Coronary artery (tissue), 2 donors: ENCODE measurements around the gene PIAS4.

Experiments used
- DNase-seq: peaks from one replicate; pipeline ENCODE4 v3.0.0-alpha.2; 2017; ENCODE audit warnings: low spot score
- H3K27ac ChIP-seq, 2 donors: fragments of 200-600 bp; sonication (generic); one replicate each; pipeline ENCODE4 v1.5.1; 2016 to 2019
- H3K4me3 ChIP-seq: fragments of 200-600 bp; sonication (generic); 2 replicates; pipeline ENCODE4 v1.5.1; 2016; ENCODE audit warnings: mild to moderate bottlenecking, moderate library complexity
- CTCF ChIP-seq: fragments of 200-600 bp; sonication (generic); IDR thresholded peaks from one replicate; pipeline ENCODE4 v1.5.1; 2019; ENCODE audit warnings: antibody characterized with exemption

Gene PIAS4

DNA sequence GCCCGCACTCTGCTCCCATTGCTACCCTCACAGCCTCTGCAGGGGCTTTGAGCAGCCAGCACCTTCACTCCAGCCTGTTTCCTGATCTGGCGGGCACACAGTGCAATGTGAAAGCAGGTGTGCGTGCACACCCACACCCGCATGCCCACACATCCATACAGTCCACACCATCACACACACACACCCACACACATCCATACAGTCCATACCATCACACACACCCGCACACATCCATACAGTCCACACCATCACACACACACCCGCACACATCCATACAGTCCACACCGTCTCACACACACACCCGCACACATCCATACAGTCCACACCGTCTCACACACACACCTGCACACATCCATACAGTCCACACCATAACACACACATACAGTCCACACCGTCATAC is 28.0 kb downstream of the PIAS4 start:
- H3K4me3 ChIP-seq: no peak overlapping the region
- no peak overlapping the region for H3K27ac ChIP-seq
- no peak for DNase-seq
- TF ChIP-seq CTCF: no peak

GRCh38 chr19:4036576-4037300 is 29.2 kb downstream of the PIAS4 start:
- no peak for TF ChIP-seq CTCF
- no peak for DNase-seq
- H3K27ac ChIP-seq: no peak overlapping the region
- no peak overlapping the region for H3K4me3 ChIP-seq

- TF ChIP-seq CTCF: no peak
- no peak for DNase-seq
- Histone ChIP-seq H3K27ac (no peak overlapping the region), H3K4me3 (no peak overlapping the region)
These were observed 29.9 kb downstream of the PIAS4 start for GRCh38 chr19:4037301-4037949.

DNA sequence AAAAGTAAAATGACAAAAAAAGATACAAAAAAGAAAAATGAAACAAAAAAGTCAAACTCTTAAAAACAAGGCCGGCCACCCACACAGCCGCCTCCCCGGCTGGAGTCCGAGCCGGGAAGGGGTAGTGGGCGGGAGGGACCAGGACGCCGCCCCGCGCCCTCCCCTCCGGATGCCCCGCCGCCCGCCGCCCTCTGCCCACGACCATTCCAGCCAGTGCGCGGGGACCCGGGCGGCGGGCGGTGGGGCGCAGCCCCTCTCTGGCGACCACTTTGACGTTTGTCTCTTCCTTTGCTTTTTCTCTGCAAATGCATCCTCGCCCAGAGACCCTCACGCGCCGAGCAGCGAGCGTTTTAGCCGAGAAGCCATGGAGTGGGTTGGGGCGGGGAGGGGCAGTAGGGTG is 30.5 kb downstream of the PIAS4 start:
- no peak for DNase-seq
- H3K27ac ChIP-seq: no peak overlapping the region
- H3K4me3 ChIP-seq: no peak overlapping the region
- TF ChIP-seq CTCF: no peak

GRCh38 chr19:4038661-4039423 is 31.3 kb downstream of the PIAS4 start:
- Histone ChIP-seq H3K4me3 (no peak overlapping the region), H3K27ac (no peak overlapping the region)
- TF ChIP-seq CTCF: no peak
- no peak for DNase-seq

GRCh38 chr19:4042064-4042730 is 34.7 kb downstream of the PIAS4 start:
- Histone ChIP-seq H3K27ac (no peak overlapping the region), H3K4me3 (no peak overlapping the region)
- DNase-seq: no peak
- no peak for TF ChIP-seq CTCF
